Activated naive CD8-positive, alpha-beta T cell (primary cell): ENCODE measurements around the gene PGM2.

Experiments used
- H3K27ac Mint-ChIP-seq: one replicate; pipeline ENCODE4 v1.8.0; 2021; ENCODE audit warnings: mixed read lengths
- H3K27me3 Mint-ChIP-seq: one replicate; pipeline ENCODE4 v1.8.0; 2021; ENCODE audit warnings: mixed read lengths
- H3K36me3 Mint-ChIP-seq: one replicate; pipeline ENCODE4 v1.8.0; 2021; ENCODE audit warnings: mixed read lengths
- H3K4me1 Mint-ChIP-seq: one replicate; pipeline ENCODE4 v1.8.0; 2021; ENCODE audit warnings: low read depth, mixed read lengths
- H3K4me3 Mint-ChIP-seq: one replicate; pipeline ENCODE4 v1.8.0; 2021; ENCODE audit warnings: mild to moderate bottlenecking, mixed read lengths
- H3K9me3 Mint-ChIP-seq: one replicate; pipeline ENCODE4 v1.8.0; 2021; ENCODE audit warnings: low read depth, mixed read lengths

The PGM2 gene

GRCh38 chr4:37892641-37893040 lies 66.2 kb downstream of the PGM2 start:
- no peaks in the 10 kb centered on the region for H3K36me3 Mint-ChIP-seq
- H3K27ac Mint-ChIP-seq, result peak overlapping the region; percentile 96
- H3K4me3 Mint-ChIP-seq, result peak overlapping the region; percentile 94
- peaks cover 55% of the 10 kb centered on the region for H3K4me1 Mint-ChIP-seq
- H3K27me3 Mint-ChIP-seq, result no peaks in the 10 kb centered on the region
- no peaks in the 10 kb centered on the region for H3K9me3 Mint-ChIP-seq

DNA sequence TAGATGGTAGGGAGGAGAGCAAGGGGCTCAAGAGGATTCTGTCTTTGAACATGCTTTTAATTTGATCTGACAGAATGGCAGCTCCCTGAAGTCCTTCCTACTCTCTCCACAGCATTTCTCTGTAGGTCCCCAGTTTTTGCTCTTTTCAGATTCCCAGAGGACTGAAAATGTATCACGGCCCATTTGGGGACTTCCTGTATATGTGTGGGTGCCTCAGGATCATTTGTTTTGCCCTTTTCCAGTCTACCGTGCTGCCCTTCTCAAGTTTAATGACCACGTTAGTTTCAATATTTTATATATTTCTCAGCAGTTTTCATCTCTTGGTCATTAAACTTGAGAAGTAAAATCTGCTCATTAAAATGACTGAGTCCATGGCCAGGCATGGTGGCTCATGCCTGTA lies 66.7 kb downstream of the PGM2 start:
- Mint-ChIP-seq H3K27ac (peak overlapping the region; percentile 96), H3K4me3 (peak overlapping the region; percentile 94), H3K4me1 (peaks cover 55% of the 10 kb centered on the region), H3K9me3 (no peaks in the 10 kb centered on the region), H3K27me3 (no peaks in the 10 kb centered on the region), H3K36me3 (no peaks in the 10 kb centered on the region)

DNA sequence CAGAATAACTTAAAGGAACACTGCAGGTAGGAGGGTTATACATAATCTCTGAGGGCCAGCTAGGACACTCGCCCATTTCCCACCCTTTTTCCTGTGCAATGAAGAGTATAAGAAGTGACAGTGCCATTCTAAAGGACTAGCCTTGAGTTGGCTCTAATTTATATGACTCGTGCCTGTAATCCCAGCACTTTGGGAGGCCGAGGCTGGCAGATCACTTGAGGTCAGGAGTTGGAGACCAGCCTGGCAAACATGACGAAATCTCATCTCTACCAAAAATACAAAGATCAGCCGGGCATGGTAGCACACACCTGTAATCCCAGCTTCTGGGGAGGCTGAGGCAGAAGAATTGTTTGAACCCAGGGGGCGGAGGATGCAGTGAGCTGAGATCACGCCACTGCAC lies 68.8 kb downstream of the PGM2 start:
- Mint-ChIP-seq H3K27me3 (no peaks in the 10 kb centered on the region), H3K4me3 (no peak overlapping the region), H3K36me3 (peaks cover 6% of the 10 kb centered on the region), H3K27ac (no peak overlapping the region), H3K9me3 (no peaks in the 10 kb centered on the region), H3K4me1 (peaks cover 72% of the 10 kb centered on the region)

- Mint-ChIP-seq H3K36me3 (peaks cover 9% of the 10 kb centered on the region), H3K27ac (no peak overlapping the region), H3K9me3 (no peaks in the 10 kb centered on the region), H3K4me1 (peaks cover 75% of the 10 kb centered on the region), H3K4me3 (no peak overlapping the region), H3K27me3 (no peaks in the 10 kb centered on the region)
Observed at GRCh38 chr4:37896206-37896860, 69.8 kb downstream of the PGM2 start.

- Mint-ChIP-seq H3K9me3 (no peaks in the 10 kb centered on the region), H3K36me3 (peaks cover 28% of the 10 kb centered on the region), H3K4me1 (peaks cover 71% of the 10 kb centered on the region), H3K27ac (no peak overlapping the region), H3K4me3 (peak overlapping the region; percentile 40), H3K27me3 (no peaks in the 10 kb centered on the region)
Observed at GRCh38 chr4:37902212-37902611, 75.7 kb downstream of the PGM2 start.

DNA sequence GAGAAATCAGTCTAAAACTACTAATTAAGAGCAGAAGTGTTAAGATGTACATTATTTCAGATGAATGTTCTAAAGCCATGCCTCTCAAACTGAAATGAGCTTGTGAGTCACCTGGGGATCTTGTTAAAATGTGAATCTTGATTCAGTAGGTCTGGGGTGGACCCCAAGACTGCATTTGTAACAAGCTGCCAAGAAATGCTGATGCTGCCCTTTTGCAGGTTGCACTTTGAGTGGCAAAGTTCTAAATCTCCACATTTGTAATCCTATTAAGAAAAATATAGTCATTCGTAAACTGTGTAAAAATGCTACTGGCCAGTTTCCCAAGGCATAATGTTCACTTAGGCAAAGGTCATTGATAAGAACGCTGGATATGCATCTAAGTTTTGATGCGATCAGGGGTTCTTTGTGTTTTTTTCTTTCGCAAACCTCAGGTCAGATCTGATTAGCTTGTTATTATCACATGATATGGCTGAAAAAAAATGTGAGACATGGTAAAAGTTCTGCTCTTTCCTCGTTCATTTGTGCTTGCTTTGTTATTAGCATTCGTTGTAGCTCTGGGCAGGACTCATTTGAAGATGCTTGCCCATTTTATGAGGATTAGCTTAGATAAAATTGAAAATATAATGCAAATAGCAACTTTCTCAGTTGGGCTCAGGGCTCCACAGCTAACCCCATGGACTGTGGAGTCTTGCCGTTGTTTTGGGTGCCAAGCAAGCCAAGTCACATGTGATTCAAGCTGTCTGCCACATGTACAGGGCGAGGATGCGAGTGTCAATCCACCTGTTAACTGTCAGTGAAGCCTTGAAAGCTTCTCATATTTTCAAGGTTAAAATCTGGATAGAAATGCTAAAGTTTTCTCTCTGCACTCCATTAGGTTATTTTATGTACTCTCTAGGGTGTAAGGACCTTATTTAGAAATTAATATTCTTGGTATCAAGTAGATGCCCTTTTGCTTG lies 76.5 kb downstream of the PGM2 start:
- H3K36me3 Mint-ChIP-seq, result peaks cover 32% of the 10 kb centered on the region
- H3K27me3 Mint-ChIP-seq, result no peaks in the 10 kb centered on the region
- H3K4me3 Mint-ChIP-seq, result peak overlapping the region; percentile 46
- no peaks in the 10 kb centered on the region for H3K9me3 Mint-ChIP-seq
- H3K4me1 Mint-ChIP-seq, result peaks cover 72% of the 10 kb centered on the region
- H3K27ac Mint-ChIP-seq, result no peak overlapping the region

DNA sequence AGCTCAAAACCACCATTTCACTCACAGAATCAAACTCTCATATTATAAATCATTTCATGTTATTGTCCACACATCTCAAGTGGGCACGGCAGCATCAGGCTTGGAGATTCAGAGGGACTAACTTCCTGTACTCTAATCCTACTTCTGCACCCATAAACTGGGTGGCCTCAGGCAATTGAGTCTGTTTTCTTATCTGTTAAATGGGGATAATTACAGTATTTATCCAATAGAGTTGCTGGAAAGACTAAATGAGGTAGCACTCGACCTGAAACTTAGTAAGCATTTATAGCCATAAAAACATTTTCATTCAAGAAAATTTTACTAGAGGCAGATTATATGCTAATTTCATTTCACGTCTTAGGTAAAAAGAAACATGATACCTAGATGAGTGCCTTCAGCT lies 77.4 kb downstream of the PGM2 start:
- H3K4me3 Mint-ChIP-seq, result no peak overlapping the region
- peaks cover 32% of the 10 kb centered on the region for H3K36me3 Mint-ChIP-seq
- H3K27me3 Mint-ChIP-seq, result no peaks in the 10 kb centered on the region
- H3K9me3 Mint-ChIP-seq, result no peaks in the 10 kb centered on the region
- no peak overlapping the region for H3K27ac Mint-ChIP-seq
- peaks cover 71% of the 10 kb centered on the region for H3K4me1 Mint-ChIP-seq

DNA sequence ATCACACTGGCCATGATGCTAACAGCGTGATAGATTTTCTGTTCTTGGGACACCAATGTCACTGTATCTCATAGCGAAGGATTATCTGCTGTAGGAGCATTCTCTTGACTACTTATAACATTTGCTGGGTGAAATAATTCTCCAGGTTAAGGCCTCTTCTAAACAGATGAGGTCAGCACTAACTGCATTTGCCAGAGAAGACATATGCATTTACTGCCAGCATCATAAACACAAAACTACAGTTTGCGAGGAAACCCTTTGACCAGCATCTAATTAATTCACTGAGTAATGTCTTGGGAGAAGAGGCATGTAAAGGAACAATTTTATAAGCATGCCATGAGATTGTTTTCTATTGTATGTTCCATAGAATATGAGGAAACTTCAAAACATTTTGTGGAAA lies 78.3 kb downstream of the PGM2 start:
- peaks cover 70% of the 10 kb centered on the region for H3K4me1 Mint-ChIP-seq
- H3K4me3 Mint-ChIP-seq, result no peak overlapping the region
- peaks cover 28% of the 10 kb centered on the region for H3K36me3 Mint-ChIP-seq
- H3K27me3 Mint-ChIP-seq, result no peaks in the 10 kb centered on the region
- H3K27ac Mint-ChIP-seq, result no peak overlapping the region
- no peaks in the 10 kb centered on the region for H3K9me3 Mint-ChIP-seq

DNA sequence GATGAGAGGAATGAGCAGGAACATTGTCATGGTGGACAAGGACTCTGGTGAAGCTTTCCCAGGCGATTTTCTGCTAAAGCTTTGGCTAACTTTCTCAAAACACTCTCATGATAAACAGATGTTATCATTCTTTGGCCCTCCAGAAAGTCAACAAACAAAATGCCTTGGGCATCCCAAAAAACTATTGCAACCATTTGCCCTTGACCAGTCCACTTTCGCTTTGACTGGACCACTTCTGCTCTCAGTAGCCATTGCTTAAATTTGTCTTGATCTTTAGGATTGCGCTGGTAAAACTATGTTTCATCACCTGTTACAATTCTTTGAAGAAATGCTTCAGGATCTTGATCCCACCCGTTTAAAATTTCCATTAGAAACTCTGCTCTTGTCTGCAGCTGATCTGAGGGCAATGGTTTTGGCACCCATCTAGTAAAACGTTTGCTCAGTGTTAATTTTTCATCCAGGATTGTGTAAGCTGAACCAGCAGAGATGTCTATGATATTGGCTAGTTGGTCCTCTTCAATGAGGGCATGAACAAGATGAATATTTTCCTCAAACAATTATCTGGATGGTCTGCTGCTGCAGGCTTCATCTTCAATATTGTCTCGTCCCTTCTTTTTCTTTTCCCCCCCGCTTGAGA lies 79.2 kb downstream of the PGM2 start:
- Mint-ChIP-seq H3K9me3 (no peaks in the 10 kb centered on the region), H3K36me3 (peaks cover 25% of the 10 kb centered on the region), H3K4me3 (no peak overlapping the region), H3K27me3 (no peaks in the 10 kb centered on the region), H3K27ac (no peak overlapping the region), H3K4me1 (peaks cover 65% of the 10 kb centered on the region)

GRCh38 chr4:37908488-37909331 lies 82.2 kb downstream of the PGM2 start:
- Mint-ChIP-seq H3K27me3 (no peaks in the 10 kb centered on the region), H3K27ac (no peak overlapping the region), H3K9me3 (no peaks in the 10 kb centered on the region), H3K4me3 (no peak overlapping the region), H3K4me1 (peaks cover 57% of the 10 kb centered on the region), H3K36me3 (peaks cover 19% of the 10 kb centered on the region)

DNA sequence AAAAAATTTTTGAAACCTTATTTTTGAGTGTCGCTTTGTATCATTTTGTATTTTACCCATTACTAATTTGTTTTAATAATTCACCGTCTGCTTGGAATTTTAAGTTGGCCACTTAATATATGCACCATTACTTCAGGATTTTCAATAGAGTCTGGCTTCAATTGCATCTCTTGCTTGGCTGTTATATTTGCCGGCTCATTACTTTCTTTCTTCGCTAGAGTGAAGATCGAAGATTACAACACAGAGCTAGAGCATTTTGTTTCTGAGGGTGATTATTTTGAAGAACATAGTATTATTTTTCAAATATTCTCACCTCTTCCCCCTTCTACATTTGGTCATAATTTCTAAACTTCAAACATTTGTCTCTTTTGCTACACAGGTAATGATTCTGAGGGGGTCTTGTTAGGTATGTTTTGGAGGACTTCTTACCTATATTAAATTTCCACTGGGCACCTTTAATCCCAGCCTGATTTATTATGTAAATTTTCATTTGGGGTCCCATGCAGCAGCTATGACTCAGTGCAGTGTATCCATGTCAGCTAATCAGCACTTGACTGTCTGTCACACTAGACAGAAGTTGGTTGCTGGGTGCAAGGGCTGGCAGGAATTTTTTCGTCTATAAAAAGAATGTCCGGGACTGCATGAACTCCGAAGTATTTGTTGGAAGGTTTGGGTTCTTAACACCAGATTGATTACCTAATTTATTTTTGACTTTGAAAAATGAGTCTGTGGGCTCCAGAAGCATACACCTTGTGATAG lies 83.0 kb downstream of the PGM2 start:
- H3K4me3 Mint-ChIP-seq, result no peak overlapping the region
- peaks cover 50% of the 10 kb centered on the region for H3K4me1 Mint-ChIP-seq
- H3K27me3 Mint-ChIP-seq, result no peaks in the 10 kb centered on the region
- H3K9me3 Mint-ChIP-seq, result no peaks in the 10 kb centered on the region
- H3K27ac Mint-ChIP-seq, result no peak overlapping the region
- H3K36me3 Mint-ChIP-seq, result peaks cover 15% of the 10 kb centered on the region

DNA sequence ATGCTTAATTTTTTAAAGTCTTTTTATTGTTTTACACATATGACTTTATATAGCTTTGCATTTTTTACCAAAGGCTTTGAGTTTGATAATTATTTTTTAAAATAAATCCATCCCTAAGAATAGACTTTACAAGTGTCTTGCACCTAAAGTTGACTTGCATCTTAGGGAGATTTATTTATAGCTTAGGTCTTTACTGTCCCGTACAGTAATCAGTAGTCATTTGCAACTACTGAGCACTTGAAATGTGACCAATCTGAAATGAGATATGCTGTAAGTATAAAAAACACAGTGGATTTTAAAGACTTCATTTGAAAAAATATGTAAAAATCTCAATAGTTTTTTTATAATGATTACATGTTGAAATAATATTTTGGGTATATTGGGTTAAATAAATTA lies 83.6 kb downstream of the PGM2 start:
- peaks cover 47% of the 10 kb centered on the region for H3K4me1 Mint-ChIP-seq

More for the DNA sequence above, 83.6 kb downstream of the PGM2 start:
- Mint-ChIP-seq H3K4me3 (no peak overlapping the region), H3K27me3 (no peaks in the 10 kb centered on the region), H3K27ac (no peak overlapping the region), H3K9me3 (no peaks in the 10 kb centered on the region), H3K36me3 (peaks cover 15% of the 10 kb centered on the region)
